IMR-90 (cell line): ENCODE data around the gene CXCL13. TPM values are rescaled to one million over a fixed set of nuclear protein-coding genes. Genes with fewer than 3 reads are reported as not detected.

Experiments used
- ATAC-seq: fragments of 200-7000 bp; cut with Tn5 transposase; 2 replicates; pipeline ENCODE4 v1.9.1; 2020; ENCODE audit warnings: low read depth, mild to moderate bottlenecking, moderate library complexity
- BruUV-seq: library from RNA; stranded (reverse); fragments of 400-500 nt; replicated peaks from 2 replicates; lab custom pipeline; 2021; lab: Mats Ljungman, UMichigan
- CTCF ChIA-PET: fragments of 300-600 bp; formaldehyde crosslinking; extraction: SDS; loops from one replicate; lab custom pipeline; 2021; ENCODE audit warnings: antibody characterized with exemption; lab: Yijun Ruan, JAX
- POLR2A ChIA-PET: fragments of 300-600 bp; sonication (Branson Sonifier 250); formaldehyde crosslinking; loops from one replicate; lab custom pipeline; 2022; ENCODE audit warnings: antibody characterized with exemption; ENCODE audit not compliant: unreplicated experiment; lab: Charles Lee
- DNase-seq: peaks from one replicate; pipeline ENCODE4 v3.0.0; 2013
- H2AFZ ChIP-seq: replicated peaks from 2 replicates; pipeline ENCODE3; 2013; ENCODE audit warnings: low read length, mild to moderate bottlenecking; ENCODE audit not compliant: poor library complexity
- H2AK5ac ChIP-seq: 2 replicates; pipeline ENCODE4 v1.6.1; 2013; ENCODE audit warnings: low read depth, low read length, inconsistent platforms
- H2AK9ac ChIP-seq: replicated peaks from 2 replicates; pipeline ENCODE3; 2013; ENCODE audit warnings: mild to moderate bottlenecking, low read depth, low read length, moderate library complexity; ENCODE audit not compliant: poor library complexity
- H2BK120ac ChIP-seq: 2 replicates; pipeline ENCODE4 v1.6.1; 2013; ENCODE audit warnings: low read depth, low read length, inconsistent platforms
- H2BK15ac ChIP-seq: 3 replicates; pipeline ENCODE4 v1.6.1; 2013; ENCODE audit warnings: low read depth, low read length, inconsistent platforms
- H2BK20ac ChIP-seq: 2 replicates; pipeline ENCODE4 v1.6.1; 2013; ENCODE audit warnings: low read depth, mild to moderate bottlenecking, inconsistent platforms, low read length, moderate library complexity
- H2BK5ac ChIP-seq: 2 replicates; pipeline ENCODE4 v1.6.1; 2013; ENCODE audit warnings: mild to moderate bottlenecking, low read depth, low read length, inconsistent platforms; ENCODE audit not compliant: poor library complexity, severe bottlenecking
- H3K14ac ChIP-seq: replicated peaks from 2 replicates; pipeline ENCODE4 v1.6.1; 2013; ENCODE audit warnings: low read depth, low read length, inconsistent platforms
- H3K18ac ChIP-seq: 2 replicates; pipeline ENCODE4 v1.6.1; 2013; ENCODE audit warnings: low read depth, low read length, control low read depth
- H3K23ac ChIP-seq: 2 replicates; pipeline ENCODE4 v1.6.1; 2013; ENCODE audit warnings: low read depth, low read length, inconsistent platforms
- H3K27ac ChIP-seq: 2 replicates; pipeline ENCODE4 v1.5.1; 2013; ENCODE audit warnings: mild to moderate bottlenecking, control low read depth, low read length; ENCODE audit not compliant: insufficient read depth
- H3K27me3 ChIP-seq: 2 replicates; pipeline ENCODE4 v1.6.1; 2013; ENCODE audit warnings: low read length; ENCODE audit not compliant: control insufficient read depth, insufficient read depth
- H3K36me3 ChIP-seq: 2 replicates; pipeline ENCODE4 v1.6.1; 2013; ENCODE audit warnings: low read length, mixed read lengths; ENCODE audit not compliant: control insufficient read depth, insufficient read depth
- H3K4ac ChIP-seq: 2 replicates; pipeline ENCODE4 v1.6.1; 2013; ENCODE audit warnings: low read depth, low read length, inconsistent platforms
- H3K4me1 ChIP-seq: 2 replicates; pipeline ENCODE4 v1.6.1; 2013; ENCODE audit warnings: low read length, mixed read lengths; ENCODE audit not compliant: control insufficient read depth, insufficient read depth
- H3K4me2 ChIP-seq: 2 replicates; pipeline ENCODE4 v1.6.1; 2013; ENCODE audit warnings: low read depth, mild to moderate bottlenecking, control low read depth, low read length, moderate library complexity
- H3K4me3 ChIP-seq: 2 replicates; pipeline ENCODE4 v1.5.1; 2013; ENCODE audit warnings: low read depth, mild to moderate bottlenecking, control low read depth, low read length, moderate library complexity; ENCODE audit not compliant: insufficient read depth
- H3K56ac ChIP-seq: 2 replicates; pipeline ENCODE4 v1.6.1; 2013; ENCODE audit warnings: low read length, inconsistent platforms; ENCODE audit not compliant: insufficient read depth; ENCODE audit errors: extremely low read depth
- H3K79me1 ChIP-seq, 2 experiments: 2 replicates each; pipeline ENCODE4 v1.6.1; 2013; ENCODE audit warnings: low read length in 2 of 2, inconsistent platforms in 1 of 2, low read depth in 1 of 2
- H3K9ac ChIP-seq: 2 replicates; pipeline ENCODE4 v1.6.1; 2013; ENCODE audit warnings: low read depth, low read length, control low read depth
- H3K9me1 ChIP-seq: 2 replicates; pipeline ENCODE4 v1.6.1; 2013; ENCODE audit warnings: low read length, inconsistent platforms; ENCODE audit not compliant: insufficient read depth
- H3K9me3 ChIP-seq: 2 replicates; pipeline ENCODE4 v1.6.1; 2013; ENCODE audit warnings: low read length; ENCODE audit not compliant: control insufficient read depth, insufficient read depth
- H4K20me1 ChIP-seq: 2 replicates; pipeline ENCODE4 v1.6.1; 2013; ENCODE audit warnings: low read length, inconsistent platforms; ENCODE audit not compliant: insufficient read depth
- H4K5ac ChIP-seq: 2 replicates; pipeline ENCODE4 v1.6.1; 2013; ENCODE audit warnings: mild to moderate bottlenecking, low read depth, low read length, control low read depth
- H4K8ac ChIP-seq, 2 experiments: 2 replicates each; pipeline ENCODE4 v1.6.1; 2013; ENCODE audit warnings: low read depth in 2 of 2, low read length in 2 of 2, control low read depth in 1 of 2, inconsistent platforms in 1 of 2
- H4K91ac ChIP-seq: 2 replicates; pipeline ENCODE4 v1.6.1; 2013; ENCODE audit warnings: low read depth, low read length, inconsistent platforms; ENCODE audit not compliant: insufficient read depth
- BHLHE40 ChIP-seq: fragments of 150-350 bp; IDR thresholded peaks from 2 replicates; pipeline ENCODE4 v1.6.1; 2016; ENCODE audit warnings: mild to moderate bottlenecking, low read depth, low read length
- CEBPB ChIP-seq: IDR thresholded peaks from 2 replicates; pipeline ENCODE4 v1.6.1; 2012; ENCODE audit warnings: low read depth, low read length, improper control_type of control experiment
- CHD1 ChIP-seq: IDR thresholded peaks from 2 replicates; pipeline ENCODE4 v1.6.1; 2012; ENCODE audit warnings: low read depth, low read length, improper control_type of control experiment
- CTCF ChIP-seq: conservative IDR thresholded peaks from 2 replicates; pipeline ENCODE4 v1.5.1; 2012; ENCODE audit warnings: mild to moderate bottlenecking, low read depth, low read length, improper control_type of control experiment
- FOS ChIP-seq: fragments of 150-350 bp; IDR thresholded peaks from 2 replicates; pipeline ENCODE4 v1.6.1; 2016; ENCODE audit warnings: low read depth, low read length
- MAFK ChIP-seq: IDR thresholded peaks from 2 replicates; pipeline ENCODE4 v1.6.1; 2012; ENCODE audit warnings: low read depth, low read length, improper control_type of control experiment
- MAZ ChIP-seq: IDR thresholded peaks from 2 replicates; pipeline ENCODE4 v1.6.1; 2012; ENCODE audit warnings: low read depth, mild to moderate bottlenecking, low read length, improper control_type of control experiment, moderate library complexity, borderline replicate concordance
- MXI1 ChIP-seq: IDR thresholded peaks from 2 replicates; pipeline ENCODE4 v1.6.1; 2012; ENCODE audit warnings: low read depth, mild to moderate bottlenecking, low read length, moderate library complexity, borderline replicate concordance
- NFE2L2 ChIP-seq: fragments of 150-350 bp; IDR thresholded peaks from 2 replicates; pipeline ENCODE4 v1.6.1; 2016; ENCODE audit warnings: low read depth, mild to moderate bottlenecking, low read length
- POLR2A ChIP-seq: IDR thresholded peaks from 2 replicates; pipeline ENCODE4 v1.6.1; 2012; ENCODE audit warnings: mild to moderate bottlenecking, low read depth, low read length
- RAD21 ChIP-seq: IDR thresholded peaks from 2 replicates; pipeline ENCODE4 v1.6.1; 2012; ENCODE audit warnings: low read length, improper control_type of control experiment
- RCOR1 ChIP-seq: IDR thresholded peaks from 2 replicates; pipeline ENCODE4 v1.6.1; 2012; ENCODE audit warnings: mild to moderate bottlenecking, low read length, improper control_type of control experiment; ENCODE audit not compliant: insufficient replicate concordance
- RFX5 ChIP-seq: IDR thresholded peaks from 2 replicates; pipeline ENCODE4 v1.8.0; 2012; ENCODE audit warnings: low read depth, mild to moderate bottlenecking, low read length, moderate library complexity
- SMC3 ChIP-seq: fragments of 150-350 bp; IDR thresholded peaks from 2 replicates; pipeline ENCODE4 v1.6.1; 2016; ENCODE audit warnings: low read depth, mild to moderate bottlenecking, antibody characterized with exemption, low read length, moderate library complexity
- USF2 ChIP-seq: fragments of 150-350 bp; IDR thresholded peaks from 2 replicates; pipeline ENCODE4 v1.6.1; 2017; ENCODE audit warnings: mild to moderate bottlenecking, antibody characterized with exemption, low read length, low read depth
- WGBS, 2 experiments: methylation state at CpG; one replicate each; pipeline versions ENCODE4 v1.1.5 to v1.1.7; 2013; ENCODE audit warnings: missing lambda C conversion rate in 2 of 2; ENCODE audit not compliant: insufficient read length in 1 of 2; ENCODE audit errors: extremely low coverage in 2 of 2; 5-methylcytosine and 5-hydroxymethylcytosine counted together
- dilution Hi-C: fragments of 300-500 bp; cut with HindIII; formaldehyde crosslinking; loops from one replicate; pipeline ENCODE4 v1.14.3; 2018; ENCODE audit warnings: low sequenced_read_pairs; ENCODE audit not compliant: unreplicated experiment
- in situ Hi-C: fragments of 300-500 bp; cut with MboI; formaldehyde crosslinking; loops from 3 replicates; pipeline ENCODE4 v1.14.3; 2019; ENCODE audit warnings: low sequenced_read_pairs, inconsistent platforms, mixed read lengths
- intact Hi-C: fragments of 100-400 bp; cut with micrococcal nuclease; formaldehyde crosslinking; loops from 2 replicates; pipeline ENCODE4 v1.10.0; 2022
- polyA plus RNA-seq, 3 experiments: library from polyadenylated mRNA; depleted of rRNA; stranded (reverse); fragments of >200 nt; gene quantifications; 2 replicates each; pipeline ENCODE4 v1.2.3, GENCODE V29; 2012; ENCODE audit warnings: low replicate concordance in 1 of 3
- total RNA-seq: library from RNA; depleted of rRNA; stranded (reverse); fragments of >200 nt; gene quantifications from 2 replicates; pipeline ENCODE4 v1.2.3, GENCODE V29; 2012
- TF ChIP-seq, protein P1 (sequence below): fragments of 150-350 bp; IDR thresholded peaks from 2 replicates; pipeline ENCODE4 v1.6.1; 2016; ENCODE audit warnings: low read depth, mild to moderate bottlenecking, low read length, moderate library complexity, borderline replicate concordance

Gene CXCL13
- total and polyA plus RNA-seq, 2 of the 4 experiments (the other 2 are of a cell fraction) = not detected

DNA sequence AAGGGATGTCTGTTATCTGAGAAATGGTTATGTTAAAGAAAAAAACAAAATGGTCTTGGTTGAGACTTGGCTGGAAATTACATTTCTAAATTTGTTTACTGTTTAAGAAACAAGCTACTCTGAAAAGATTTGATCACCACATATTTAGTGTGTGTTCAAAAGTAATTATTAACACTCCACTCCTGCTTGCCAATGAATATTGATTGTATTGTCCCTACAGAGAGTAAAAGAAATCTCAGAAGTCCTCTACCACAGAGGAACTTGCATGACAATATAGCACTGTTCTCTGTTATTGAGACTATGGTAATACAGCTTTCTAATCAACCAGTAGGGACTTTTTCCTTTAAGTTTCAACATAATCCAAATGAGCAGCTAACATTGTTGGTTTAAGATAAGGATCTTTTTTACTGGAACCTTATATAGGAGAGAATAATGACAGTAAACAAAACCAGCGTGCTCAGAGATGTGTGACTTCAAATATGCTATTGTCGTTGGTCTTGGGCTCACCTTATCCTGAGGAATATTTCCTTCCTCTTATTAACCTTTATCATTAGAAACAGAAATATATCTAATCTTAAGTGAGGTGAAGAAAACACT lies 47.6 kb downstream of the CXCL13 start:
- Histone ChIP-seq H3K56ac (no peak overlapping the region), H4K8ac (no peak overlapping the region), H3K9ac (no peak overlapping the region), H2AK9ac (no peak overlapping the region), H2BK5ac (no peak overlapping the region), H3K27me3 (no peaks in the 10 kb centered on the region; the same call in 1 of the 2 replicates), H4K20me1 (no peaks in the 10 kb centered on the region), H4K91ac (no peak overlapping the region), H2BK15ac (no peak overlapping the region), H3K4me1 (no peaks in the 10 kb centered on the region), H3K23ac (no peak overlapping the region), H3K9me3 (no peaks in the 10 kb centered on the region), H3K4ac (no peak overlapping the region), H3K27ac (no peak overlapping the region), H3K79me1 (no peaks in the 10 kb centered on the region), H2BK20ac (no peak overlapping the region), H3K36me3 (no peaks in the 10 kb centered on the region), H3K9me1 (no peaks in the 10 kb centered on the region), H3K14ac (no peak overlapping the region), H3K4me3 (no peak overlapping the region), H3K18ac (no peak overlapping the region), H3K4me2 (no peak overlapping the region), H2AK5ac (no peak overlapping the region), H2AFZ (no peak overlapping the region), H4K5ac (no peak overlapping the region), H2BK120ac (no peak overlapping the region)
- no peak for DNase-seq
- ChIA-PET POLR2A (no interaction called here), CTCF (interaction anchor here (0.9 kb wide), 1 partner anchor 34 kb away, joined by 3 read pairs; no protein-coding TSS in a partner anchor)
- ATAC-seq = no peak
- intact Hi-C loops (no loop called here), dilution Hi-C loops (no loop called here), in situ Hi-C loops (no loop called here)
- BruUV-seq = no TSS peak
- no peak for TF ChIP-seq CEBPB
- no peak for TF ChIP-seq RCOR1
- no peak for TF ChIP-seq RFX5
- no peak for TF ChIP-seq MAFK
- TF ChIP-seq BHLHE40 = no peak
- TF ChIP-seq CHD1 = no peak
- no peak for TF ChIP-seq MXI1
- TF ChIP-seq NFE2L2 = no peak
- TF ChIP-seq FOS = no peak
- TF ChIP-seq CTCF = no peak
- no peak for TF ChIP-seq RAD21
- no peak for TF ChIP-seq SMC3
- no peak for TF ChIP-seq MAZ
- TF ChIP-seq POLR2A = no peak
- no peak for TF ChIP-seq USF2
- TF ChIP-seq, protein P1, sequence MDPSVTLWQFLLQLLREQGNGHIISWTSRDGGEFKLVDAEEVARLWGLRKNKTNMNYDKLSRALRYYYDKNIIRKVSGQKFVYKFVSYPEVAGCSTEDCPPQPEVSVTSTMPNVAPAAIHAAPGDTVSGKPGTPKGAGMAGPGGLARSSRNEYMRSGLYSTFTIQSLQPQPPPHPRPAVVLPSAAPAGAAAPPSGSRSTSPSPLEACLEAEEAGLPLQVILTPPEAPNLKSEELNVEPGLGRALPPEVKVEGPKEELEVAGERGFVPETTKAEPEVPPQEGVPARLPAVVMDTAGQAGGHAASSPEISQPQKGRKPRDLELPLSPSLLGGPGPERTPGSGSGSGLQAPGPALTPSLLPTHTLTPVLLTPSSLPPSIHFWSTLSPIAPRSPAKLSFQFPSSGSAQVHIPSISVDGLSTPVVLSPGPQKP = no peak
- no CpG with 5 or more reads among the region's 2 CpGs for WGBS, 2 experiments
